ENCODE measurements around the gene SCN2A. TPM values are rescaled to one million over a fixed set of nuclear protein-coding genes. Genes with fewer than 3 reads are reported as not detected.

SCN2A gene
- total and polyA plus RNA-seq, 2 donors (not counting 3 experiments of a cell fraction or from before 2014, with no cell fraction given) = not detected

- Histone ChIP-seq H3K4me2 (ENCODE audit: insufficient read depth, low read length) (no peak overlapping the region), H3K9ac (replicated peaks; ENCODE audit: extremely low read depth, insufficient read depth, low read length) (no peak overlapping the region), H3K79me2 (ENCODE audit: control insufficient read depth, insufficient read depth, low read length) (no peaks in the 10 kb centered on the region), H2AFZ (ENCODE audit: low read depth, low read length) (no peak overlapping the region), H3K27ac (ENCODE audit: insufficient read depth, low read depth, low read length) (no peak overlapping the region), H3K4me3 (replicated peaks in 1 of 3; ENCODE audit: insufficient read depth in 1 of 3, low read depth in 1 of 3, low read length in 3 of 3) (no peak overlapping the region), H3K36me3 (ENCODE audit: control insufficient read depth in 2 of 2, extremely low read depth in 1 of 2, insufficient read depth in 2 of 2, low read length in 2 of 2) (no peaks in the 10 kb centered on the region), H3K9me3 (replicated peaks; ENCODE audit: control insufficient read depth, insufficient read depth, low read length) (no peaks in the 10 kb centered on the region), H3K27me3 (ENCODE audit: control insufficient read depth in 2 of 2, insufficient read depth in 2 of 2, low read length in 2 of 2) (no peaks in the 10 kb centered on the region), H3K4me1 (ENCODE audit: control insufficient read depth, extremely low read depth, insufficient read depth, low read length) (no peaks in the 10 kb centered on the region), H4K20me1 (replicated peaks; ENCODE audit: control insufficient read depth, extremely low read depth, insufficient read depth, low read length) (no peaks in the 10 kb centered on the region), H3K9me1 (replicated peaks; ENCODE audit: control insufficient read depth, extremely low read depth, insufficient read depth, low read length) (no peaks in the 10 kb centered on the region)
- intact Hi-C loops (cut with micrococcal nuclease) (no loop called here), dilution Hi-C loops (cut with MboI; ENCODE audit: extremely low pct_ligation_motif_present, low sequenced_read_pairs) (no loop called here)
- CTCF ChIA-PET = no interaction called here
- FAIRE-seq = no peak
- POLR2A ChIA-PET = no interaction called here
- TF ChIP-seq MYC (IDR thresholded peaks at IDR 0.05; ENCODE audit: low read depth, low read length) = no peak
- TF ChIP-seq EZH2 (IDR thresholded peaks at IDR 0.05; ENCODE audit: borderline replicate concordance, low read depth, low read length, severe bottlenecking) = no peak
- no peak for TF ChIP-seq POLR2A (IDR thresholded peaks at IDR 0.05; ENCODE audit: low read depth, low read length)
- no peak for TF ChIP-seq POLR2AphosphoS5 (IDR thresholded peaks at IDR 0.05; ENCODE audit: insufficient read depth, low read depth, low read length)
- no peak for TF ChIP-seq JUN (IDR thresholded peaks at IDR 0.05; ENCODE audit: borderline replicate concordance, insufficient read depth, insufficient read length, low read depth)
- TF ChIP-seq GATA2 (IDR thresholded peaks at IDR 0.05; ENCODE audit: insufficient read depth, insufficient read length, low read depth, low read length) = no peak
- TF ChIP-seq FOS (IDR thresholded peaks at IDR 0.05; ENCODE audit: borderline replicate concordance, insufficient read depth, low read length) = no peak
- no peak for TF ChIP-seq CTCF (IDR thresholded peaks at IDR 0.05; ENCODE audit: extremely low read depth in 1 of 2, insufficient read depth in 1 of 2, low read depth in 1 of 2, low read length in 2 of 2)
- TF ChIP-seq MAX (IDR thresholded peaks at IDR 0.05; ENCODE audit: insufficient read depth, insufficient read length) = no peak
- BruUV-seq (replicated peaks) = no TSS peak
- DNase-seq (ENCODE audit: low read depth, low spot score) = no peak
Measured at GRCh38 chr2:165349181-165349580, 110.0 kb downstream of the SCN2A start.
